Activated T-cell treated with anti-CD3 and anti-CD28 coated beads, Interleukin-2, amount 50 U/mL, for 48 hours (primary cell): ENCODE results near the gene NQO2.
A peak's percentile ranks its signal among the peaks of the same experiment; 100 is the strongest.
"Not testable (repeated sequence)": the region's sequence is repeated elsewhere in the genome, so short reads cannot be mapped to it uniquely, and the experiment has no call there.

Experiments
- DNase-seq, 2 experiments: peaks; one replicate each; pipeline ENCODE4 v3.0.0-alpha.2; 2020

NQO2 gene

GRCh38 chr6:2970753-2971419 lies 28.8 kb upstream of the NQO2 start:
- peak; percentile 42 to 52 for DNase-seq

GRCh38 chr6:2971420-2972218 lies 28.1 kb upstream of the NQO2 start, which contains the start of gene SERPINB6:
SERPINB6 (minus strand) TSS chr6:2971567; CDS start chr6:2959332, 12,235 bp downstream.
- peak; percentile 66 to 73 for DNase-seq

GRCh38 chr6:2972219-2972487 lies 27.5 kb upstream of the NQO2 start:
- DNase-seq: not testable (repeated sequence)

- DNase-seq: not testable (repeated sequence)
Observed at GRCh38 chr6:2972685-2973084, 27.0 kb upstream of the NQO2 start.

DNA sequence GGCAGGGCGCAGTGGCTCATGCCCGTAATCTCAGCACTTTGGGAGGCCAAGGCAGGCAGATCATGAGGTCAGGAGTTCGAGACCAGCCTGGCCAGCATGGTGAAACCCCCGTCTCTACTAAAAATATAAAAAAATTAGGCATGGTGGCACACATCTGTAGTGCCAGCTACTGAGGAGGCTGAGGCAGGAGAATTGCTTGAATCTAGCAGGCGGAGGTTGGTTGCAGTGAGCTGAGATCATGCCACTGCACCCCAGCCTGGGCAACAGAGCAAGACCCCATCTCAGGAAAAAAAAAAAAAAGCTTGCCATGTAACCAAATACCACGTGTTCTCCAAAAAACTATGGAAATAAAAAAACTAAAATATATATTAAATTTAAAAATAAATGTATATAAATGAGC lies 26.5 kb upstream of the NQO2 start:
- peak in 1 of 2 experiments; percentile 9 for DNase-seq

DNA sequence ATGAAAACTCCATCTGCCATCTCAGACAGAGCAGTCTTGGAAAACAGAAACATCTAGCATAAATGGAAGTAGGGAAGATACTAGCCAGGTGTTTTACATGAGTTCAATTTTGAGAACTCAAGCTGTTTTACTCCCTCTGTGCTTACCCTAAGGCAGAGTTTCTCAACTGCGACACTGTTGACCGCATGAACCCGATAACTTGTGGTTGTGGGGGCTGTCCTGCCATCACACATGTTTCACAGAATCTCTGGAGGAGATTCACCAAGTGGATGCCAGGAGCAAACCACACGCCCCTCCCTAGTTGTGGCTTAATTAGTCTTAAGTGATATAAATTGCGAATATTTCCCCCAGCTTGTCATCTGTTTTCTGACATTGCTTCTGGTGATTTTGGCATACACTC lies 26.0 kb upstream of the NQO2 start:
- DNase-seq: peak in 1 of 2 experiments; percentile 32

DNA sequence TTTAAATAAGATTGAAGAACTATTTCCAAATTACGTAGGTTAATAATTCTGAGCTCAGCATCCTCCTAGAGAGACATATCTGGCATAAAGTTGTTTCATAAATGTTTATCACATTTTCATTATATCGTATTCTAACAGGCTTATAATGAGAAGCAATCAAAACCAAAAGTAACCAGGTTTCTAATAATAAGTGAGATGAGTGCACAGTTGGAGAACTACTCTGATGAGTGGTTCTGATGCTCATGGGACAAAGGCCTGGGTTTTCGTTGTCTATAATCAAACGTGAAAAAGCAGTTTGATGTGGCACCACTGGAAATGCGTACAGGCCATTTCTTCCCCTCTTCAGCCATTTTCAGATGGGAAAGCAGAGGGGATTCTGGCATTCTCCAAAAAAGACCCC lies 23.6 kb upstream of the NQO2 start:
- no peak for DNase-seq

GRCh38 chr6:2976571-2977085 lies 23.1 kb upstream of the NQO2 start:
- peak in 1 of 2 experiments; percentile 33 for DNase-seq

GRCh38 chr6:2977290-2977689 lies 22.4 kb upstream of the NQO2 start:
- peak in 1 of 2 experiments; percentile 11 for DNase-seq

DNA sequence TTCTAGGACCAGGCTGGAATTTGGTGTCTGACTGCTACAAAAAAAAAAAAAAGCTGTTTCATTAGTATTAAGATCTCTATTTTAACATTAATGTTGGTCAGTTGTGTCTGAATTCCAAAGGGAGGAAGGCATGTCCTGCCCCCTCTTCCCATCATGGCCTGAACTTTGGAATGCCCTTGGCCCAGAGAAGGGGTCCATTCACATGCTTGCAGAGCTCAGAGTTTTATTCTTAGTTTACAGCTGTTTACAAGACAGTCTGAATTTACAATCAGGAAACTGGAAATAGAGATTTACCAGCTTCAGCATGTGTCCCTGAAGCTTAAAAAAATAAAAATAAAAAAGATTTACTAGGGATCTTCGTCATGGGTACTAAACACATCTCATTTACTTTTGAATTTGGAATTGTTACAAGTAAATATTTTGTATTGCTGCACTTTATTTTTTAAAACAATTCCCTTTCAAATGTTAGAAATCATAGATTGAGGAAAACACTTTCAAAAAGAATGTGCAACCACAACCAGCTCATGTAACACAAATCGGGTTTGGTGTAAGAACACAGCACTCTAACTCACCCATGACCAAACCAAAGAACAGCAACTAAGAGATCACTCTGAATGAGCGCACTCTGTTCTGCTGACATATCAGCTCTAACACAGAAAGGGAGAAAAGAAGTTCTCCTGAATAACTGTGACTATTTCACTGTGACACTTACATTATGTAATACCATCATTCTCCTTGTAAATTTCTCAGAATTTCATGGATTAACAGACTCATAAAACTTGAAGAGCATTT lies 21.7 kb upstream of the NQO2 start:
- peak in 1 of 2 experiments; percentile 1 for DNase-seq

DNA sequence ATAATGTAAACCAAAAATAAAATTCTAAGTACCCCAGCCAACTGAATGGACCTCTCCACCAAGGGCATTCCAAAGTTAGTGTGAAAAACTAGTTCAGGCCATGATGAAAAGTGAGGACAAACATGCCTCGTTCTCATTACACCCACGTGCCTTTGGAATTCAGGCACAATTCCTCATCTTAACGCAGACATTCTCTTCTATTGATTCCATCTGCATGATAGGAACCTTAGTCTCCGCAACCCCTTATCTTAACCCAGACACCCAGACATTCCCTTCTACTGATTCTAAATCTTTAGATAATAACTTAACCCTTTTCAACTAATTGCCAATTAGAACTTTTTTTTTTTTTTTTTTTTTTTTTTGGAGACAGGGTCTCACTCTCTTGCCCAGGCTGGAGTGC lies 20.8 kb upstream of the NQO2 start:
- DNase-seq: no peak

DNA sequence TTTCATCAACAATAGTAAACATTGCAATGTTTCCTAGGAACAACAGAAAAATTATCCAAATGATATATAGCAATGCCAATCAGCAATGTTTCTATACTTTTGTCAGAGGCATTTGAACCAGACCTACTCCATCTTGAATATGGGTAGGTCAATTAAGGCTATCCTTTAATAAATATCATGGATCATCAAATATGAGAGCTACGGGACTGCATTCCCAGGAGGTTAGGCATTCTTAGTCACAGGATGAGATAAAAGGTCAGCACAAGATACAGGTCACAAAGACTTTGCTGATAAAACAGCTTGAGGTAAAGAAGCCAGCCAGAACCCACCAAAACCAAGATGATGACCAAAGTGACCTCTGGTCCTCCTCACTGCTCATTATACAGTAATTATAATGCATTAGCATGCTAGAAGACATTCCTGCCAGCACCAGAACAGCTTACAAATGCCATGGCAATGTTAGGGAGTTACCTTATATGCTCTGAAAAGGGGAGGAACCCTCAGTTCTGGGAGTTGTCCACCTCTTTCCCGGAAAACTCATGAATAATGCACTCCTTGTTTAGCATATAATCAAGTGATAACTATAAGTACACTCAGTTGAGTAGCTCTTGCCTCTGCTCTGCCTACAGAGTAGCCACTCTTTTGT lies 19.8 kb upstream of the NQO2 start:
- DNase-seq: no peak

GRCh38 chr6:2980465-2980855 lies 19.2 kb upstream of the NQO2 start:
- DNase-seq: no peak

DNA sequence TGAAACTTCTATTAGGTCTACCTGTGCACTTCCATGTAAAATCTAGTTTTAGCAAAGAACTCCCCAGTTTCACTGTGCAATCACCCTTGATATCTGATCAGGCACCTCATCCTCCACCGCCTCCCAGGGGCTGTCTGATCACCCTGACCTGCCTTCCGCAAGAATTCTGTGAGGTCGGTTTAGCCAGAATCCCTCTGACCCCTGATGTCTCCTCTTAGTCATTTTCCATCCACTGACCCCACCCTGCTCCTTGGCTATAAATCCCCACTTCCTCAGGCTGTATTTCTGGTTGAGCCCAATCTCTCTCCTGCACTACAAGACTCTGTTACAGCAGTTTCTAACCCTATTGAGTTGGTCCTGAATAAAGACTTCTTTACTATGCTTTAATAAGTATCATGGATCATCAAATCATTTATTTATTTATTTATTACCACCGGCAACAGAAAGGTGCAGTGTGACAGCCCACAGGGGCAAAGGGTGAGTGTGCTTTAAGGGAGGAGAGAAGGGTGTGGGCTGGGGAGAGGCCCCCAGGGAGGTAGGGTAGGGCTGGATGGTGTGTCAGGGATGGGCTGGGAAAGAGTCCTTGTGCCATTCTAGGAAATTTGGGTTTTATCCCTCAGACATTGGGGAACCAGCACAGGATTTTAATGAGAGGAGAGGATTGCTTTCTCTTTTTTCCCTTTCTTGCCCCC lies 17.1 kb upstream of the NQO2 start:
- peak in 1 of 2 experiments; percentile 0 for DNase-seq

- no peak for DNase-seq
Observed at GRCh38 chr6:2984738-2985406, 14.8 kb upstream of the NQO2 start.

DNA sequence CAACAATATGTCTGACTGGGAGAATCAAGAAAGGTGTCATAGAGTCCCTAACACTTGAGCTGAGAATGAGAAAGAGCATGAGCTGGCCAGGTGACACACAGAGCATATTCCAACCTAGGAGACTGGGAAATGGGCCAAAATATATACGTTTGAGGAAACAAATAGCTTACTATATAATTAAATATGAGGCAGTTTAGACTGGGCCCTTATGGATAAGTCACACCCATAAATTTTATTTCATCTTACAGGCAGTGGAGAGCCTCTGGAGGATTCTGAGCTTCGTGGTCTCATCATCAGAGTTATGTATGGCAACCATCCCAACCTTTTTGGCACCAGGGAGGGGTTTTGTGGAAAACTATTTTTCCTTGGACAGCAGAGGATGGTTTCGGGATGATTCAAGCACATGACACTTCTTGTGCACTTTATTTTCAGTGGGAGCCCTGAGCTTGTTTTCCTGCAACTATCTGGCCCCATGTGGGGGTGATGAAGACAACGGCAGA lies 12.9 kb upstream of the NQO2 start:
- no peak for DNase-seq

DNA sequence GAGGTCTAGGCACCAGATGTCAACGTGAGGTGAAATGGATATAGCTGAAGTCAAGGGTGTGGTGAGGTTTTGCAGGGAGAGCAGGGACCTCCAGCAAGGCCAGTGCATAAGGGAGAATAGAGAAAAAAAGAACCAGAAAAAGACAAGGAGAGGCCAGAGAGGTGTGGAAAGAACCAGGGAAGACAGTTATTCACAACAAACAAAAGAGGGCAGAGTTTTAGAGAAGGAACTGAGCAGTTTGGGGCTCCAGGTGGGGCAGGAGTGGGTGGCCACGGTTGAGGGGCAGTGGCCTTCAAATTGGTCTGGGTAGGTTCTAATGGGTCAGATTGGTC lies 11.6 kb upstream of the NQO2 start:
- no peak for DNase-seq

DNA sequence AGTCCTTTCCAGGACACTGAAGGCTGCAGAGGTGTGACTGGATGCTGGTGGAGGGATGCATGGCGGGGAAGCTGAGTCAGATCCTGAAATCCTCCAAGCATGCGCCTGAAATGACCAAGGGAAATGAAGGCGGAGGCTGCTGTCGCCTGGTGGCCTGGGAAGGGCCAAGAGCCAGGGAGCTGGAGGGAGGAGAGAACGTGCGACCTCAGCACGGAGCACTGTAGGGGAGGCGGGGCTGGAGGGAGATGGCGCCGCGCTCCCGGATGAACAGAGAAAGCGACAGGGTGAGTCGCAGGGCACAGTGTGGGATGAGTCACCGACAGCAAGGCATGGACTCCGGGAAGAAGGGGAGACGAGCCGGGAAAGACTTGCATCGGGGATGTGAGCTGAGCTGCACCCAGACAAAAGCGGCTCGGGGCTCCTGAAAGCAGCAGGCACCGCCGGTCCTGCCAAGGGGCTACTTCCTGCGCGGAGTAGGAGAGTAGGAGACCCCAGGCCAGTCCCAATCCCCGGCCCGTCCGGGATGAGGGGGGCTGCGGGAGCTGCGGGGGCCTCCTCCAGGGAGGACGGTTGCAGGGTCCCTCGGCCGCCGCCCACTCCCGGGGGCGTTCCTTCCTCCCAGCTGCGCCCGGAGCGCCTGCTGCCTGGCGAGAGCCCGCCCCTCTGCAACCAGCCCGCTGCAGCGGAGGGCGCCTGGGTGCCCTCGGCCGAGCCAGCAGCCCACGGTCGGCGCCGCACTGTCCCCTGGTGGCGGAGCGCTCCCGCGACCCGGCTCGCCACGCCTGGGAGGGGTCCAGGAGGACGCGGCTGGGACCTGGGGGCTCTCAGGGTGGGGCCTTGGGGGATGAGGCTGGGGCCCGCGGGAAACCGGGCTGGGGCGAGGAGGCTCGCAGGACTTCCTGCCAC lies 11.0 kb upstream of the NQO2 start:
- peak; percentile 85 to 89 for DNase-seq

DNA sequence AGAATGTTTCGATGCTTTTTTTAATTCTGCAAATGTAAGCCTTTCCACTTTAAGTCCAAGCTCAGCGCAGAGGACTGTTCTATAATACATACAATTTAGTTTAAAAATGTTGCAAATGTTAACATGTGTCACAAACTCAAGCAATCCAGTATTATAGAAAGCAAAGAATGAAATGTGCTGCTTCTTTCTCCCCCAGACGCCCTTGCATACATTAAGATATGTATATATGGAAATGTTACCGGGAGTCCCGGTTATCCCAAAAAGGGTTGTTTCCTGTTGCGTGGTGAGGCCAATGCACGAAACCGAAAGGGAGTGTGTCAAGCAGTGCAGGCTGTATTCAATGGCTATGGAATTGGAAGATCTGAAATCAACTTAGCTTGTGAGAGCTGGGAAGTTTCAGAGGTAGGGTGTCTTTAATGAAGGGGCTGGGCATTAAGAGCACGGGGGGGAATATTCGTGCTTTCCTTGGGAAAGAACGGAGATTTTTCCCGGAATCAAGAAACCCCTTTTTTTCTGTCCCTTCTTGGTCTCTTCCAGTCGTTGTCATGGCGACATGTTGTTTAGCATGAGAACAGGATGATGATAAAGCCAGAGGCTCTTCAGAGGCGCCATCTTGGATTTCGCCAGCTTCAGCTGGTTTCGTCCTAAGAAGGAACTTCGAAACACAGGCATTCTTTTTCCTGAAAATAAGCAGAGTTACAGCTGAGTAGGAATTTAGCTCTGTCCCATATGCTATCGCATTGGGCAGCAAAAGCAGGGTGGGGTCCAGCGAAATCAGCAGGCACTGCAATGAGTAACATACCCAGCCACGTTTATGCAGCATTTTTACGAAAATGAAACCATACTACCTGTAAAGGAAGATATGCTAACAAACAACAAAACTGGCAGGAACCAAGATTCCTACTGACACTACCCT lies 10.1 kb upstream of the NQO2 start:
- DNase-seq: peak; percentile 80 to 84
